Measurements from ENCODE around the gene CHRM1. TPM values are rescaled to one million over a fixed set of nuclear protein-coding genes. Genes with fewer than 3 reads are reported as not detected.

The CHRM1 gene
- total RNA-seq, 1 donor from 2014 or later, result not detected

GRCh38 chr11:62934496-62934785, 13.3 kb upstream of the CHRM1 start:
- Mint-ChIP-seq H3K4me3 (no peak overlapping the region), H3K27me3 (ENCODE audit: insufficient read depth, low read depth) (peaks cover 10% of the 10 kb centered on the region), H3K4me1 (peaks cover 8% of the 10 kb centered on the region), H3K27ac (no peak overlapping the region), H3K36me3 (no peaks in the 10 kb centered on the region), H3K9me3 (peaks cover 6% of the 10 kb centered on the region)
- Histone ChIP-seq H3K9ac (no peak overlapping the region), H3K4me3 (no peak overlapping the region), H3K9me3 (ENCODE audit: low read depth) (no peaks in the 10 kb centered on the region), H3K79me2 (ENCODE audit: low read depth) (no peaks in the 10 kb centered on the region), H3K27ac (no peak overlapping the region), H3K4me1 (no peaks in the 10 kb centered on the region), H3K27me3 (peaks cover 24% of the 10 kb centered on the region), H2AFZ (replicated peaks) (no peak overlapping the region), H3K4me2 (no peak overlapping the region), H3F3A (ENCODE audit: low read depth) (no peaks in the 10 kb centered on the region), H3K36me3 (no peaks in the 10 kb centered on the region), H4K20me1 (ENCODE audit: low read depth) (no peaks in the 10 kb centered on the region)
- DNase-seq (ENCODE audit: low spot score), result no peak
- TF ChIP-seq CTCF (IDR thresholded peaks at IDR 0.05) (no peak), EZH2phosphoT487 (IDR thresholded peaks at IDR 0.05) (no peak), EZH2 (IDR thresholded peaks at IDR 0.05) (no peak)

GRCh38 chr11:62933750-62934495, 12.8 kb upstream of the CHRM1 start:
- H3K4me1 ChIP-seq, result no peaks in the 10 kb centered on the region

GRCh38 chr11:62933285-62933684, 12.1 kb upstream of the CHRM1 start:
- Histone ChIP-seq H3K36me3 (no peaks in the 10 kb centered on the region), H3K9ac (no peak overlapping the region), H3K27ac (no peak overlapping the region), H3K4me3 (no peak overlapping the region), H2AFZ (replicated peaks) (no peak overlapping the region), H3K27me3 (peaks cover 36% of the 10 kb centered on the region), H3K79me2 (ENCODE audit: low read depth) (no peaks in the 10 kb centered on the region), H4K20me1 (ENCODE audit: low read depth) (peaks cover under 1% of the 10 kb centered on the region), H3K9me3 (ENCODE audit: low read depth) (no peaks in the 10 kb centered on the region), H3F3A (ENCODE audit: low read depth) (no peaks in the 10 kb centered on the region), H3K4me2 (no peak overlapping the region), H3K4me1 (peaks cover 2% of the 10 kb centered on the region)
- Mint-ChIP-seq H3K27ac (no peak overlapping the region), H3K9me3 (peaks cover 6% of the 10 kb centered on the region), H3K36me3 (no peaks in the 10 kb centered on the region), H3K4me3 (no peak overlapping the region), H3K27me3 (ENCODE audit: insufficient read depth, low read depth) (peaks cover 14% of the 10 kb centered on the region), H3K4me1 (peaks cover 14% of the 10 kb centered on the region)
- DNase-seq (ENCODE audit: low spot score), result no peak
- TF ChIP-seq EZH2 (IDR thresholded peaks at IDR 0.05) (no peak), EZH2phosphoT487 (IDR thresholded peaks at IDR 0.05) (no peak), CTCF (IDR thresholded peaks at IDR 0.05) (no peak)

More at GRCh38 chr11:62933750-62934495, 12.8 kb upstream of the CHRM1 start:
- Histone ChIP-seq H3F3A (ENCODE audit: low read depth) (no peaks in the 10 kb centered on the region), H3K36me3 (no peaks in the 10 kb centered on the region), H3K4me2 (no peak overlapping the region), H4K20me1 (ENCODE audit: low read depth) (no peaks in the 10 kb centered on the region), H3K79me2 (ENCODE audit: low read depth) (no peaks in the 10 kb centered on the region), H2AFZ (replicated peaks) (no peak overlapping the region), H3K27ac (no peak overlapping the region), H3K27me3 (peaks cover 29% of the 10 kb centered on the region), H3K9ac (no peak overlapping the region), H3K4me3 (no peak overlapping the region), H3K9me3 (ENCODE audit: low read depth) (no peaks in the 10 kb centered on the region)
- Mint-ChIP-seq H3K36me3 (no peaks in the 10 kb centered on the region), H3K27me3 (ENCODE audit: insufficient read depth, low read depth) (peaks cover 12% of the 10 kb centered on the region), H3K9me3 (peaks cover 6% of the 10 kb centered on the region), H3K27ac (no peak overlapping the region), H3K4me3 (no peak overlapping the region), H3K4me1 (peaks cover 8% of the 10 kb centered on the region)
- no peak for DNase-seq (ENCODE audit: low spot score)
- no peak for TF ChIP-seq EZH2phosphoT487 (IDR thresholded peaks at IDR 0.05)
- no peak for TF ChIP-seq EZH2 (IDR thresholded peaks at IDR 0.05)
- no peak for TF ChIP-seq CTCF (IDR thresholded peaks at IDR 0.05)

All from neural progenitor cell (in vitro differentiated cells).